Ovary (tissue), 9 donors: ENCODE measurements around the gene TJP1. TPM values are rescaled to one million over a fixed set of nuclear protein-coding genes. Genes with fewer than 3 reads are reported as not detected.
"Not testable (repeated sequence)": the region's sequence is repeated elsewhere in the genome, so short reads cannot be mapped to it uniquely, and the experiment has no call there.

Experiments
- DNase-seq, 5 donors: peaks; one replicate each; pipeline ENCODE4 v3.0.0-alpha.2; 2019 to 2020
- H3K27ac ChIP-seq, 2 donors: fragments of 200-600 bp; one replicate each; pipeline versions ENCODE4 v1.5.1 to v1.8.0; 2019 to 2022
- H3K27me3 ChIP-seq: fragments of 200-600 bp; one replicate; pipeline ENCODE4 v1.8.0; 2022
- H3K36me3 ChIP-seq: fragments of 200-600 bp; sonication (generic); one replicate; pipeline ENCODE4 v1.5.1; 2019
- H3K4me1 ChIP-seq: one replicate; pipeline ENCODE4 v1.8.1; 2013; ENCODE audit warnings: mild to moderate bottlenecking, moderate library complexity; ENCODE audit not compliant: insufficient read depth
- H3K4me3 ChIP-seq: fragments of 200-600 bp; sonication (generic); one replicate; pipeline ENCODE4 v1.5.1; 2017
- H3K9me3 ChIP-seq, 2 donors: fragments of 200-600 bp in 1 of 2; sonication (generic) in 1 of 2; one replicate each; pipeline versions ENCODE4 v1.5.1 to v1.8.1; 2013 to 2019; ENCODE audit warnings: mild to moderate bottlenecking in 1 of 2, moderate library complexity in 1 of 2
- EP300 ChIP-seq: sonication (generic); formaldehyde crosslinking; IDR thresholded peaks from one replicate; pipeline ENCODE4 v1.6.1; 2017; ENCODE audit warnings: antibody characterized with exemption
- POLR2A ChIP-seq: fragments of 450-650 bp; IDR thresholded peaks from one replicate; pipeline ENCODE4 v1.6.1; 2017; ENCODE audit warnings: antibody characterized with exemption, mild to moderate bottlenecking, moderate library complexity
- WGBS, 3 donors: extraction: QIAGEN DNeasy Blood & Tissue Kit in 1 of 3; methylation state at CpG; one replicate each; pipeline versions ENCODE4 v1.1.5 to v1.1.7; 2013 to 2017; 5-methylcytosine and 5-hydroxymethylcytosine counted together
- intact Hi-C, 4 donors: fragments of 100-400 bp; cut with DNase I; formaldehyde crosslinking; loops; one replicate each; pipeline versions ENCODE4 v1.11.0 to v1.15.1; 2022 to 2023
- polyA plus RNA-seq, 2 donors: library from polyadenylated mRNA; stranded (reverse); fragments of 200-250 nt in 1 of 2; fragments of 350-450 nt in 1 of 2; fragmentation: Illumina TruSeq in 1 of 2; extraction: RNeasy Lipid Tissue Mini Kit (QIAGEN cat#74804) in 1 of 2; gene quantifications; one replicate each; pipeline ENCODE4 v1.2.3, GENCODE V29; 2013 to 2014
- total RNA-seq, 7 donors: library from RNA; depleted of rRNA in 2 of 7; stranded (reverse); fragments of >200 nt in 2 of 7; fragmentation: NEBNext Ultra II Directional in 3 of 7; extraction: Animal tissue kit (Norgen Biotek cat#: 25700) in 3 of 7; gene quantifications; one replicate each; pipeline versions ENCODE4 v1.1.0 to v1.2.4, GENCODE V29; 2016 to 2023
- TF ChIP-seq, protein P1 (sequence below), 3 donors: fragments of 450-650 bp in 2 of 3; fragments of 200-600 bp in 1 of 3; IDR thresholded peaks; one replicate each; pipeline versions ENCODE4 v1.5.1 to v1.8.0; 2016 to 2022; ENCODE audit warnings: antibody characterized with exemption in 3 of 3, mild to moderate bottlenecking in 1 of 3
- donor health status: DM: no; HTN: no; CAD: no; lungs with moderate emphysema.
- donor health status: DM: no; HTN: no; CAD: no.
- donor health status: Bipolar disorder and iron deficiency.
- donor health status: DM: yes; HTN: yes; CAD: no.
- donor health status: DM: no; HTN: no; CAD: no.
- donor health status: DM: yes; HTN: yes; CAD: no.

Gene TJP1
- total and polyA plus RNA-seq, 9 donors = 25.3 to 150 (median 70.1) TPM

DNA sequence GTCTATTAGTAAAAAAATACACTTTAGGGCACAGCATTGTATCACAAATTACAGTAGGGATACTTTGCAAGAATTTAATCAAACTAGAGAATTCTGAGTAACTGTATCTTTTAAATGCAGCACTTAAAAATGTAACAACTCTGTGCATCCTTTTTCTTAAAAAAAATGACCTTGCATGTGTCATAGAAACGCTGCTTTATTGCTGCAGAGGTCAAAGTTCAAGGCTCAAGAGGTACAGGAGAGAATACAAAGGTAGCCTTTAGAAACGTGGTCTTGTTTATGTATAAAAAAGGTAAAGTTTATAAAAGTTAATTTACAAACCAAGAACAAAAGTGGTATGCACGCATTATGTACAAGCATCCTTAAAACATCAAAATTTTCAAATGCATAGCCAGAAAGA lies 122.0 kb downstream of the TJP1 start:
- Histone ChIP-seq H3K9me3 (no peaks in the 10 kb centered on the region), H3K36me3 (no peaks in the 10 kb centered on the region), H3K4me3 (no peak overlapping the region), H3K27ac (no peak overlapping the region), H3K4me1 (no peaks in the 10 kb centered on the region), H3K27me3 (no peaks in the 10 kb centered on the region)
- WGBS, 3 donors = 38 to 45% (median 39%) methylated on average over 3 of the region's 3 CpGs
- TF ChIP-seq POLR2A = no peak
- no peak for TF ChIP-seq EP300
- TF ChIP-seq, protein P1, sequence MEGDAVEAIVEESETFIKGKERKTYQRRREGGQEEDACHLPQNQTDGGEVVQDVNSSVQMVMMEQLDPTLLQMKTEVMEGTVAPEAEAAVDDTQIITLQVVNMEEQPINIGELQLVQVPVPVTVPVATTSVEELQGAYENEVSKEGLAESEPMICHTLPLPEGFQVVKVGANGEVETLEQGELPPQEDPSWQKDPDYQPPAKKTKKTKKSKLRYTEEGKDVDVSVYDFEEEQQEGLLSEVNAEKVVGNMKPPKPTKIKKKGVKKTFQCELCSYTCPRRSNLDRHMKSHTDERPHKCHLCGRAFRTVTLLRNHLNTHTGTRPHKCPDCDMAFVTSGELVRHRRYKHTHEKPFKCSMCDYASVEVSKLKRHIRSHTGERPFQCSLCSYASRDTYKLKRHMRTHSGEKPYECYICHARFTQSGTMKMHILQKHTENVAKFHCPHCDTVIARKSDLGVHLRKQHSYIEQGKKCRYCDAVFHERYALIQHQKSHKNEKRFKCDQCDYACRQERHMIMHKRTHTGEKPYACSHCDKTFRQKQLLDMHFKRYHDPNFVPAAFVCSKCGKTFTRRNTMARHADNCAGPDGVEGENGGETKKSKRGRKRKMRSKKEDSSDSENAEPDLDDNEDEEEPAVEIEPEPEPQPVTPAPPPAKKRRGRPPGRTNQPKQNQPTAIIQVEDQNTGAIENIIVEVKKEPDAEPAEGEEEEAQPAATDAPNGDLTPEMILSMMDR (IDR thresholded peaks at IDR 0.05) = no peak
- DNase-seq = no peak
- intact Hi-C loops = no loop called here

DNA sequence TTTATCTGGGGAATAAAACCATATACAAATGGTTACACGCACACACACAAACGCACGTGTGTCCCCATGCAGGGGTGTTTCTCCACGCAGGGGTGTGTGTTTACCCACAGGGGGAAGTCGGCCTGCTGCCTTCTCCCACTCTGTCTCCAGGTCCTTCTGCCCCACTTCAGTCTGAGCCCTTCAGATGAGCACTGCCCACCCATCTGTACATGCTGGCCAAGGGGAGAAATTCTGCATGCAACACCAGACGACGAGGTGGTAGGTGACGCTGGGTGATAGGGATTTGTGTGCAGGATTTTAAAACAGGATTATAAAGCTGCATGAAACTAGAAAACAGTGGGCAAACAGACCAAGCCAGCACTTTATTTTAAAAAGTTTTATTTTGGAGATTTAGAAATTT lies 122.5 kb downstream of the TJP1 start:
- Histone ChIP-seq H3K9me3 (no peaks in the 10 kb centered on the region), H3K27me3 (no peaks in the 10 kb centered on the region), H3K36me3 (no peaks in the 10 kb centered on the region), H3K27ac (no peak overlapping the region), H3K4me1 (no peaks in the 10 kb centered on the region), H3K4me3 (no peak overlapping the region)
- no peak for DNase-seq
- TF ChIP-seq EP300 (no peak), POLR2A (no peak)
- TF ChIP-seq, protein P1 (IDR thresholded peaks at IDR 0.05) = no peak
- WGBS, 3 donors = 85 to 92% (median 89%) methylated on average over 8 of the region's 8 CpGs
- intact Hi-C loops = no loop called here

DNA sequence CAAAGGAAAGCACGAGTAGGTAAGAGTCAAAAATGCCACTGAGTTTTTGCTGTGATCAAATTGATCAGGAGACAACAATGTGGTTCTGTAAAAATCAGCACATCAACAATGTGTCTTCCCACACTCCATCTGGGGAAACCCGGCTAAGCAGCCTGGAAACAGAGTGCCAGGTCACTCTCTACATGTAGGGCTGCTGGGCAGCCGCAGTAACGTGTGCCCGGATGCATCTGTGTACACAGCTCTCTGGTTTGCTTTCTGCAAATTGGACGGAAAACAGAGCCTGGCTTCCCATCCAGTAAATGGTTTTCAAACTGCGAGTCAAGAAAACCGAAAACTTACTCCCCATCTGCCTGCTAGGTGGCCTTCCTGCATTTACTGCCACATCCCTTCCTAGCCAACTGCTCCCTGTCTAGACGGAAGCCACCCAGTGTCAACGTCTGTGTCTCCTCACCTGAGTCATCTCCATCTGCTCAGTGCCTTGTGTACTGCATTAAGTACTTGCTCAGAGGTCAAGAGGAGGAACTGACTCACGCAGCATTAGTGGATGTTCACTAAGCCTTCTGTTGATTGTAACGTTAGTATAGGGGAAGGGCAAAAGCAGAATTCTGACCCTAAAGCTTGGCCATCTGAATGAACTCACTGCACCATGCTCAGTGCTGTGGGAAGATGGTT lies 124.1 kb downstream of the TJP1 start:
- Histone ChIP-seq H3K36me3 (no peaks in the 10 kb centered on the region), H3K27me3 (no peaks in the 10 kb centered on the region), H3K27ac (no peak overlapping the region), H3K4me3 (no peak overlapping the region), H3K9me3 (no peaks in the 10 kb centered on the region), H3K4me1 (no peaks in the 10 kb centered on the region)
- intact Hi-C loops = no loop called here
- no peak for DNase-seq
- TF ChIP-seq EP300 = no peak
- TF ChIP-seq POLR2A = no peak
- TF ChIP-seq, protein P1 (IDR thresholded peaks at IDR 0.05) = no peak
- WGBS, 3 donors = 86 to 89% (median 88%) methylated on average over 12 of the region's 12 CpGs

DNA sequence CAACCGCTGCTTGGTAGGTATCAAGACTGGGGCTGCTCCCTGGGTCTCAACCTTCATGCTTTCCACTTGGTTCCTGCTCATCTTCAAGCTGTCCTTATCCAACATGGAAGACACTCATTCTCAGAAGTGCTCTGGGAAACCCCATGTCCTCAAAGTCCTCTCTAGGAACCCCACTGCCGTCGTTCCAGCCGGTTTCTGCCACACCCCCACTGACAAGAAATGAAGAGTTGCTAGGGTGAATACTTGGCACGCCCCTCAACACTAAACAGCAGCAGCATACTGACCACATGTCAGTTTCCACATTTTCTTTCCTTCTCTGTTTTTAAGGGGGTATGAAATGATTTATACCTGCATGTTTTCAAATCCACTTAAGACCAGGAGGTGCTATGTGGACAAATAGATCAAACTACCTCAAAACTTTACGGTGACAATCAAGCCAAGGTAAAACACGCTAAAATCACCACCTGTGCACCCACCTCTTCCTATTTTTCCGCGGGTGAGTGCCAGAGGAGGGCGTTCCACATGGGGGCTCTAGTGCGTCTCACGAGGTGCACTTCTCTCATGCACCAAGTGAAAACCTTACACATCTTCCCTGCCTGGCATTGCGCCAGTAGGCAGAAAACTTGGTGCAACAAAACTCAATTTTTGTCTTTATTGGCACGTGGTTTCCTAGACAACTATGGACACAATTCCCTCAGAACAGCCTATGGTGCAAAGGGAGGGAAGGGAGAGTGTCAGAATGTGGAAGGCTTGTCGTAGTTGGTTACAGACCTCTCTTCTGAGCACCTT lies 125.1 kb downstream of the TJP1 start:
- TF ChIP-seq POLR2A (no peak), EP300 (no peak)
- TF ChIP-seq, protein P1 (IDR thresholded peaks at IDR 0.05) = no peak
- no peak for DNase-seq
- H3K9me3 ChIP-seq = no peaks in the 10 kb centered on the region
- no peaks in the 10 kb centered on the region for H3K36me3 ChIP-seq
- intact Hi-C loops = no loop called here
- H3K27me3 ChIP-seq = no peaks in the 10 kb centered on the region
- H3K27ac ChIP-seq = no peak overlapping the region
- 84 to 89% (median 88%) methylated on average over 15 of the region's 15 CpGs for WGBS, 3 donors
- H3K4me1 ChIP-seq = no peaks in the 10 kb centered on the region
- no peak overlapping the region for H3K4me3 ChIP-seq

DNA sequence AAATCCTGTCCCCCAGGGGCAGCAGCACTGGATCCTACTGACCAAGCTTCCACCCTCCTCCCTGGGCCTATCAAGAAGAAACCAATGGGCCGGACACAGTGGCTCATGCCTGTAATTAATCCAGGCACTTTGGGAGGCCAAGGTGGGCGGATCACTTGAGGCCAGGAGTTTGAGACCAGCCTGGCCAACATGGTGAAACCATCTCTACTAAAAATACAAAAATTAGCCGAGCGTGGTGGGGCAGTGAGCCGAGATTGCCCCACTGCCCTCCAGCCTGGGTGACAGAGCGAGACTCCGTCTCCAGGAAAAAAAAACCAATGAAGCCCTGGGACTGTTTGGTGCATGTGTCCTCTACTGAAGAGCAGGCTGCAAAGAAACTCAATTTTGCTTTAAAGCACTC lies 125.8 kb downstream of the TJP1 start:
- intact Hi-C loops, H3K4me3 ChIP-seq, H3K27me3 ChIP-seq, H3K4me1 ChIP-seq, H3K9me3 ChIP-seq, H3K27ac ChIP-seq, DNase-seq, H3K36me3 ChIP-seq: not testable (repeated sequence)
- 95 to 97% (median 97%) methylated on average over 7 of the region's 7 CpGs for WGBS, 3 donors
